Cerebellar cortex (tissue), 1 donor: Measurements from ENCODE around the gene CCDC78.

Experiments
- DNase-seq: peaks from one replicate; pipeline ENCODE4 v3.0.0-alpha.2; 2015; ENCODE audit warnings: low spot score

The CCDC78 gene

DNA sequence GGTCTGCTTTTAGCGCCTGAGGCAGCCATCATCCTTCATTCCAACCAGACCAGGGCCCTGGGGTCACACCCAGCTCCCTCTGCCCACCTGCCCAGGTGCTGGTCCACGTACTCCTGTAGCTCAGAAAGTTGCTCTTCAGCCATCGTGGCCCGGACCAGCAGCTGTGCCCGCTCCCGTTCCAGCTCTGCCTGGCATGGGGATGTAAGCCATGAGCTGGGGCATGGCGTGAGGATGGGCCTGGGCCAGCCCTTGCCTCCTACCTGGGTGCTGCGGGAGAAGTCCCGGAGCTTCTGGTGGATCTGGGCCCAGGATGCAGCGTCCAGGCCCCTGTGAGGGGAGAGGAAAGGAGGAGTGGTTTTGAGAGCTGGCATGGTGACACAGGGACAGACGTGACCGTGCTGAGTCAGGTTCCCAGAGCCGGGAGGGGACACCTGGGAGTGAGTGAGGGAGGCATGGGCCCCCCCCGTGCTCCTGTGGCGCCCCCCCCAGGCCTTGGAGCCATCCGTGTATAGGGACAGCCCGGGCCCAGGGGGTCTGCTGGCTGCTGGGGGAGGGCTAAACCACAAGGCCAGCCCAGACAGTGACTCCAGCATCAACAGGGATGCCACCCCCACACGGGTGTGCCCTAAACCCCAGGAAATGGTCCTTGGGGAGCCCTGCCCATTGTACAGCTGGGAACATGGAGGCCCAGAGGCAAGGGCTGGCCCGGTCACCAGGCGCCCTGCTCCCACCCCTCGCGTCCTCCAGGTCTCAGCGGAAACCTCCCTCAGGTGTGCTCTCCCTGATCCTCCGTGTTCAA, 3.2 kb downstream of the CCDC78 start:
- no peak for DNase-seq

DNA sequence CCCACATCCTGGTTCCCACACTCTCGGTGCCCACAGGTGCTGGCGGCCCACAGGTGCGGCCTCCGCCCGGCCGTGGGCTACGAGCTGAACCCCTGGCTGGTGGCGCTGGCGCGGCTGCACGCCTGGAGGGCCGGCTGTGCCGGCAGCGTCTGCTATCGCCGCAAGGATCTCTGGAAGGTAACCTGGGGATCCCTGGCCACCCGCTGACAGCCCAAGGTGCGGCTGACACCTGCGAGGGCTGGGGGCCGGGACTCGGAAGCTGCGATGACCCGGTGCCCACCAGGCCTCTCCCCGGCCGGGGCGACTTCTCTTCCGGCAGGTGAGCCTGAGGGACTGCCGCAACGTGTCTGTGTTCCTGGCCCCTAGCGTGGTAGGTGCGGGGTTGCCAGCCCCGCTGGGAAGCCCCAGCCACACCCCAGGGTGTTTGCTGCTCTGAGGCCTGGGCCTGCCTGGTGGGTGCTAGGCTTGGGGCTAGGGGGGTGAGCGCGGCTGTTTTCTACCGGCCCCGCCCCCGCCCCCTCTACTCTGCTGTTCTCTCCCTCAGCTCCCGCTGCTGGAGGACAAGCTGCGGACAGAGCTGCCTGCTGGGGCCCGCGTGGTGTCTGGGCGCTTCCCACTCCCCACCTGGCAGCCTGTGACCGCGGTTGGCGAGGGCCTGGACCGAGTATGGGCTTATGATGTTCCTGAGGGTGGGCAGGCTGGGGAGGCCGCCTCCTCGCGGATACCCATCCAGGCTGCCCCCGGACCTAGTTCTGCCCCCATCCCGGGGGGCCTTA, 4.3 kb downstream of the CCDC78 start:
- no peak for DNase-seq

DNA sequence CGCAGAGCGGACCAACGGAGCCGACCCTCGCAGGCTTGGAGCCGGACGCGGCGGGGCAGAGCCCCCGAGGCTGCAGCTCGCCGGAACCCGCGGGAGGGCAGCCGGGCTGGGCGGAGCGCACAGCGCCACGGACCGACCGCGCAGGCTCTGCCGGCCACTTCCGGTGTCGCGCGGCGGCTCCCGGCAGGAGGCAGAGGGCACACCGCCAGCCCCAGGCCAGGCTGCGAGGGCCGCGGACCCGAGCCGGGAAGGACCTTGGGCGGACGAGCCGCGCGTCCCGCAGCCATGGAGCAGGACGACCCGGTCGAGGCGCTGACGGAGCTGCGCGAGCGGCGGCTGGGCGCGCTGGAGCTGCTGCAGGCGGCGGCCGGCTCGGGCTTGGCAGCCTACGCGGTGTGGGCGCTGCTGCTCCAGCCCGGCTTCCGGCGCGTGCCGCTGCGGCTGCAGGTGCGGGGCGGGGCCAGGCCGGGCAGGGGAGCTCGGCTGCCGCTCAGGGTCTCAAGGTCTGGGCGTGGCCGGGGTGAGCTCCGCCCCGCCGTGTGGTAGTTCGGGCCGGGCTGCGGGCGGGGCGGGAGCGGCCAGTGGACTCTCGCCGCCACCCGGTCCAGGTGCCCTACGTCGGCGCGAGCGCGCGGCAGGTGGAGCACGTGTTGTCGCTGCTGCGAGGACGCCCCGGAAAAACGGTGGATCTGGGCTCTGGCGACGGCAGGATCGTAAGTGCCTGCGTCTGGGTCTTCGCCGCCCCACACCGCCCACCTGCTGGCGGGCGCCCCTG, 5.1 kb downstream of the CCDC78 start, which contains the start of gene ANTKMT:
TSS of gene ANTKMT (plus strand) at position 157 of the 775 bp plus-strand sequence. CDS start at position 286, 129 bp downstream.
- peak; percentile 82 for DNase-seq

DNA sequence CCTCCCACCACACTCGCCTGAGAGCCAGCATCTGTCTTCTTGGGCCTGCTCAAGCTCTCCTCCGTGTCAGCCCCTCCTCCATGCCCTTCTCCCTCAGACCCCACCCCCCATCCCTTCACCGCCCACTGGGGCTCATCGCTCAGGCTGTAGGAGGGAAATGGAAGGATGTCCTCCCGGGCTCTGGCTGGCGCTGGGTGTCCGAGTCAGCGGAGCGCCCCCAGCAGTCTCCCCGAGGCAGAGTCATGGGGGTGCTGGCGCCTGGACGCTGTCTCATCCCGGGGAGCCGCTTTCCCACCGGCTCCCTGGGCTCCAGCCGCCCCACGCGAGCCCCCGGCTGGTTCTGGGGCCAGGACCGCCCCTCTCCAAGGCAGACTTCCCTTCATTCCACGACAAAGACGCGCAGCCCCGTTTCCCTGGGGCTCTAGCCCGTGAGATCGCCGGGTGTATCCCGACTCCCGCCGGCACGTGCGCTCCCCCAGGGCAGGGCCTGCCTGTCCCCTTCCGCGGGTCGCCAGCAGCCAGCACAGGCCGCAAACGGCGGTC, 5.7 kb downstream of the CCDC78 start:
- DNase-seq, result peak; percentile 86

DNA sequence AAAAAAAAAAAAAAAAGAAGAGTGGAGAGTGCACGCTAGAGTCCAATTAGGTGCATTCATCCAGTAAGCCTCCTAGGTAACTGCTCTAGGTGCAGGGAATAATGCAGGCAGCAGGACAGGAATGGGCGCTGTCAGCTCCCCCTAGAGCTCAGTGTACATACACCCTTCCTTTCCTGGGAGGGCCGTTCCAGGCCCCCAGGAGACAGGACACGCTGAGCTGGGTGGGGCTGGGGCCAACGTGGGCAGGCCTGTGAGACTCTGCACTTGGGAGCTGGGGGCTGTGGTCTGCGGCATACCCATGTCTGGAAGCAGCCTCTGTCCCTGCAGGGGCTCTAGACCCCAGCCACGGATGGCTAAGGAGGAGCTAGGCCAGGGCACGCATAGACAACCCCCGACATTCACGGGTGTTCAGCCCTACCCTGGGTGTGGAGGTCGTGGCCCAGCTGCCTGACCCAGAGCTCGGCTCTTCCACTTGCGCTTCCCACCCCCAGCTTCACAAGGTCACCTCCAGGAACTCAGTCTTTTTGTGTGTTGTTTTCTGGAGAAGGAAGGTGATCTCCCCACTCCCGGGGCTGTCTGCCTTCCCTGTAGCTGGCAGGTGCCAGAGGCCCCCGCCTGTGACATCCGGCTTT, 6.3 kb downstream of the CCDC78 start:
- DNase-seq, result peak; percentile 69

DNA sequence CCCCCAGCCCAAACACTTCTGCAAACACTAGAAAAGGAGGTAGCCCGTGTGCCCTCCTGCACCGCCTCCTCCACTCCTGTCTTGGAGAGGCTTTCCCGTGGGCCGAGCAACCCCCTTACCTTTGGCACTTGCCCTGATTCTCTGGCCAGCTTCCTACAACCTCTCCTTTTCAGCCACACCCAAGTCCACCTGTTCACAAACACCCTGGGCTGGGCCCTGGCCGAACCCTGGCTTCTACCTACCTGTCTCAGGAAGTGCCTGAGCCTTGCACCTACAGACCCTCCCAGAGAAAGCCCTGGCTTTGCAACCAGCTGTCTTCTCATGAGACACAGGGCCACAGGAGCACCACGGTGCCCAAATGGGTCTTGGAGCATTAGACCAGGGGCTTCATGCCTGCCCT, 7.3 kb downstream of the CCDC78 start:
- DNase-seq, result no peak

DNA sequence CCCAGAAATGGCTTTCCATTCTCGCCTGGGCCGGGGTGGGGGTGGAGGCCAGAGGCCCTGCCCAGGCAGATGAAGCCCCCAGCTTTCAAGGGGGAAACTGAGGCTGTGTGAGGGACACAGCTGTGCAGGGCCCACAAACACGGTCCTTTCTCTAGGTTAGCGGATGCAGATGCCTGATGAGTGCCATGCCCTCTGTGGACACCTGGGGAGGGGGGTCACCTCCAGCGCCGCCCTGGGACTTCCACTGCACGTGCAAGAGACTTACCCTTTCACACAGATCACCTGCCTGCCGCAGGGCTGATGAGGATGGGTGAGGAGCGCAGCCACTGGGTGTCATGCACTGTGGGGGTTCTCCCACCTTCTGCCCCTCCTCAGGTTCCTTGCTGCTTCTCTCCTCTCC, 7.9 kb downstream of the CCDC78 start:
- DNase-seq, result no peak

DNA sequence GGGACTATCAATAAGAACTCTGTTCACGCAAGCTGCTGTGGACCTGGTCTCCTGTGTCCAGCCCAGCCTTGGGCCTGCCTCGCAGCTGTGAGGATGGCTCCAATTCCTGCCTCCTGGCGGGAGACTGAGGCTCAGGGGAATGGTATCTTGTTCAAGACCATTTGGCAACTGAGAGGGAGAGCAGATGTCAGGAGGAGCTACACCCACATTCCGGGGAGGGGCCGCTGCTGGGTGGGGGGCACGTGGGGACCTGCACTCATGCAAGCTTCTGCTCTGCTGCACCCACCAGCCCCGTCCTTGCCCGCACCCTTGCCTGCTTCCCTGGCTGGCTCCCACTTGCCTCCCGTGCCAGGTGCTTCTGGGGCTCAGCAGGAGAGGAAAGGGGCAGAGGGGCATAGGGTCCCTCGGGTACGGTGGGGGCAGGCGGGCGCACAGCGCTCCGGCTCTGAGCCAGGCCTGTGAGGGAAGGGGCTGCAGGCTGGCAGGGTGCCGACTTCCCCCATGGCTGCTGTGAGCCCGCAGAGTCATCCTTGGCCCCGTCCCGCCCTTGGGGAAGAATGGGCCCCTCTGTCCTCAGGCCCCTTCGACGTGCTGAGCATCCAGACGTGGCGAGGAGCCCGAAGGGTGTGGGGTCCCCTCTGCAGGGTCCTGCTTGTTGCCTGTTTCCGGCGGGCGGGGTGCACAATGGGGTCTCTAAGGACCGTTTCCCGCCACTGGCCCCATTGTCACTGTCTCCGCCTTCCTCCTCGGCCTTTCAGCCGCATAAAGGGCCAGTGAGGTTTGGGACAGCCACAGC, 8.6 kb downstream of the CCDC78 start:
- DNase-seq, result no peak

DNA sequence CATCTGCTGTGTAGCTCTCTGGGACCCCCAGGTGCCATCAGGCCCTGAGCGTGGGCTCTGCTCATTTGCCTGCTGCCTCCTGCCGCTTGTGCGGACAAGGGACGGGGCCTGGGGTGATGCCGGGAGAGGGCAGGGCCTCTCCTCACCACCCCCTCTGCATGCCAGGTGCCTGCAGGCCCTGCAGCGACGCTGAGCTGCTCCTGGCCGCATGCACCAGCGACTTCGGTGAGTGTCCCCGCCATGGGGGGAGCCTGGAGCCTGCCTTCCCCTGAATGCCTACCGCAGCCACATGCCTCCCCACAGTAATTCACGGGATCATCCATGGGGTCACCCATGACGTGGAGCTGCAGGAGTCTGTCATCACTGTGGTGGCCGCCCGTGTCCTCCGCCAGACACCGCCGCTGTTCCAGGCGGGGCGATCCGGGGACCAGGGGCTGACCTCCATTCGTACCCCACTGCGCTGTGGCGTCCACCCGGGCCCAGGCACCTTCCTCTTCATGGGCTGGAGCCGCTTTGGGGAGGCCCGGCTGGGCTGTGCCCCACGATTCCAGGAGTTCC, 9.4 kb downstream of the CCDC78 start:
- DNase-seq, result no peak

DNA sequence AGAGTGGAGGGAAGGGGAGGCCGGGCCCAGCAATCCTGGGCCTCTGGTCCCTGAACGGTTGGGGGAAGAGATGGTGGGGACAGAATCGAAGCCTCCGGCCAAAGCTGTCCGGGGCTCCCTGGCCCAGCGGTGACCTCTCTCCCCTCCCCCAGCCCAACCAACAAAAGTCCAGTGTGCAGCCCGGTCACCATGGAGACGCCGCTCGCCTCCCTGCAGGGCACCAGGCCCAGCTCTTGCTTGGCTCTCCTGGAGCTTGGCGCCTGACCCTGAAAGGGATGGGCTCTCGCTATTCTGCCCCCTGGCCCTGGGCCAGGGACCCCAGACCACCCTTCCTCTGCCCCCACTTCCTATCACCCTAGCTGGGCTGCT, 10.1 kb downstream of the CCDC78 start:
- peak; percentile 81 for DNase-seq

DNA sequence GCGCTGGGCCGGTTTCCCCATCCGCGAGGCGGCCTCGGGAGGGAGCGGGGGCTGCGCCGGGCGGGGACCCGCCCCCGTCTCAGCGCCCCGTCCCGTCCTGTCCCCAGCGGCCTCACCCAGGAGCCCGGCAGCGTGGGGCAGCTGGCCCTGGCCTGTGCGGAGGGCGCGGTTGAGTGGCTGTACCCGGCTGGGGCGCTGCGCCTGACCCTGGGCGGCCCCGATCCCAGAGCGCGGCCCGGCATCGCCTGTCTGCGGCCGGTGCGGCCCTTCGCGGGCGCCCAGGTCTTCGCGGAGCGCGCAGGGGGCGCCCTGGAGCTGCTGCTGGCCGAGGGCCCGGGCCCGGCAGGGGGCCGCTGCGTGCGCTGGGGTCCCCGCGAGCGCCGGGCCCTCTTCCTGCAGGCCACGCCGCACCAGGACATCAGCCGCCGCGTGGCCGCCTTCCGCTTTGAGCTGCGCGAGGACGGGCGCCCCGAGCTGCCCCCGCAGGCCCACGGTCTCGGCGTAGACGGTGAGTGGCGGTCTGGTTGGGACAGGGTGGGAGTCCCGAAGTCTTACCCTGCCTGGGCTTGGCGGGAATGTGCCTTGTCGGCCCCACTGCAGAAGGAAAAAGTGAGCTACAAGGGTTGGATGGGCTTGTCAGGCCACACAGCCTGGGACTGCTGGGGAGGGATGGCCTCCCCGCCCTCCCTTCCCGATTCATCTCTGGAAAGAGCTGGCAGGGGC, 10.6 kb downstream of the CCDC78 start:
- no peak for DNase-seq

DNA sequence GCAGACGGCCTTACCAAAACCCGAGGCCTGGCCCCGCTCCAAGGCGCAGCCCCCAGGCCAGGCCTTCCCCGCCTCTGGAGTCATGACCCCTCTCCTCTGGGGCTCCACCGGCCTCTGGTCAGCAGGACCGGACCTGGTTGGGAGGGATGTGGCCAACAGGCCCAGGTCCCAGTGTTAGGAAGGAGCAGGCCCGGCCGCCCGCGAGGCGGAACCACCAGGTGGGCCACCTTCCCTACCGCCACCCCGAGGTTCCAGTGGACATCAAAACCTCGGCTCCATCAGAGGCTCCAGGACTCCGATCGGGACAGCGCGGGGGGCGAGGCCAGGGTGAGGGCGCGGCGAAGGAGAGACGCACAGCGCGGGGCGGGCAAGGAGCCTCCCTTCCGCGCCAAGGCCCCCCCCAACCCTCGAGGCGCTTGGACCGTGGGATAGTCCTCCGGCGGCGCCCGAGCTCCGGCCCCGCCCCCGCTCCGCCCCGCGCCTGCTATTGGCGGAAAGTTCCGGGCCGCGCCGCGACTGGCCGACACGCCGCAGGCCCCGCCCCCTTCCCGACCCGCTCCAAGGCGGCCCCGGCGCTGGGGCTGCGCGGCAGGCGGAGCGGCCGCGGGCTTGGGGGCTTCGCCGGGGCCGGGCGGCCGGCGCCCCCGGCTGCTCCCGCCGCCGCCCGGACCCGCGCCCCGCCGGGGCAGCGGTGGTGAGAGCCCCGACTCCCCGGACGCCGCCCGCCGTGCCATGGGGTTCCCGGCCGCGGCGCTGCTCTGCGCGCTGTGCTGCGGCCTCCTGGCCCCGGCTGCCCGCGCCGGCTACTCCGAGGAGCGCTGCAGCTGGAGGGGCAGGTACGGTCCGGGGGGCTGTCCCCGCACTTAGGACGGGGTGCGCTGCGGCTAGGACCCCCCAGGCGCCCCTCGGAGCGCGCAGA, 11.4 kb downstream of the CCDC78 start, which contains the start of gene METRN:
TSS of gene METRN (plus strand) at position 561 of the 919 bp plus-strand sequence. CDS start at position 733, 172 bp downstream.
- DNase-seq, result peak; percentile 82

DNA sequence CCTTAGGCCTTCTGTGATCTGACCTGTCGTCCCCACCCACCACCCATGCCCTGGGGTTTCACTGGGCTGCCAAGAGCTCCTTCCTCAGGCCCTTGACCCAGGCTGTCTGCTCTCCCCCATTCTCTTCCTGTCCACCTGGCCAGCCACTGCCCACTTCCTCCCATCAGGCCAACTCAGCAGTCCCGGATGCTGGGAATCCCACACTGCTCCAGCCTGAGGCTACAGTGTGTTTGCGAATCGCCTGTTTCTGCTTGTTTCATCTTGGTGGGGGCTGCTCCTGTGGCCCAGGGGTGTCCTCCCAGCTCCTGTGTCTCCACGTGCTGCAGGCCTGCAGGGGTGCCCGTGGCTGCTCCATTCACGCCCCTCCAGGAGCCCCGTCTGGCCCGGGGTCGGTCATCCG, 12.2 kb downstream of the CCDC78 start:
- DNase-seq, result no peak

DNA sequence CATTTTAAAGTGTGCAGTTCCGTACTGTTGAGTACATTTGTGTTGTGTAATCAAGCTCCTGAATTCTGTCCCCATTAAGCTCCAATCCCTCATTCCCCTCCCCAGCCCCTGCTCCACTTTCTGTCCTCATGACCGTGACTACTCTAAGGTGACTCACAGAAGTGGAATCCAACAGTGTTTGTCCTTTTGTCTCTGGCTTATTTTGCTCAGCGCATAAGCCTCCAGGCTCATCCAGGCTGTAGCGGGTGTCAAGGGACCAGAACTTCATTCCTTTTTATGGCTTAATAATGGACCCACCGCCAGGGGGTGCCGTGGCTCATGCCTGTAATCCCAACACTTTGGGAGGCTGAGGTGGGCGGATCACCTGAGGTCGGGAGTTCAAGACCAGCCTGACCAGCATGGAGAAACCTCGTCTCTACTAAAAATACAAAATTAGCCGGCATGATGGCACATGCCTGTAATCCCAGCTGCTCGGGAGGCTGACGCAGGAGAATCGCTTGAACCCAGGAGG, 13.4 kb downstream of the CCDC78 start:
- peak; percentile 84 for DNase-seq

DNA sequence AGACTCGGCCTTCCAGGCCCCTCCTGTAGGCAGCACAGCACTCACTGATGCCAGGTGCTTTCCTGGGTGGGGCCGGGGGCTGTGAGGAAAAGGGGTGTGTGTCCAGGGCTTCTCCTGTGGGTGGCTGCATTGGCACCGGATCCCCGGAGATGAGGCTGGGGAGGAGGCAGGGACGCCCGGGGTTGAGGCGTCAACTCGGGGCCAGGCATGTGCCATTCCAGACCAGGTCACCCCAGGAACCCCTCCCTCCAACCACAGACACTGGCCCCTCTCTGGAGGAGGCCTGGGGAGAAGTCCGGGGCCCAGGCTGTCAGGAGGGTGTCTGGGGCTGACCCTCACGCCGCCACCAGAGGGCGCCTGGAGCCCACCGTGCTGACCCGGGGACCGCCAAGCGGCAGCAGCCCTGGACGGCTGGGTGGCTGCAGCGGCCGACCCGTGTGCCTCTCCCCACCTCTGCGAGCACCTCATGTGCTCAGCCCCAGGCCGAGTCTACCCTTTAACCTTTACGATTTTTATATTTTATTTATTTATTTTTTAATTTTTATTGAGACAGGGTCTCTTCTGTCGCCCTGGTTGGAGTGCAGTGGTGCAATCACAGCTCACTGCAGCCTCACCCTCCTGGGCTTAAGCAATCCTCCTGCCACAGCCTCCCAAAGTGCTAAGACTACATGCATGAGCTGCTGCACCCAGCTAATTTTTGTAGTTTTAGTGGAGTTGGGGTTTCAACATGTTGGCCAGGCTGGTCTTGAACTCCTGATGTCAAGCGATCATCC, 14.5 kb downstream of the CCDC78 start:
- peak; percentile 78 for DNase-seq

DNA sequence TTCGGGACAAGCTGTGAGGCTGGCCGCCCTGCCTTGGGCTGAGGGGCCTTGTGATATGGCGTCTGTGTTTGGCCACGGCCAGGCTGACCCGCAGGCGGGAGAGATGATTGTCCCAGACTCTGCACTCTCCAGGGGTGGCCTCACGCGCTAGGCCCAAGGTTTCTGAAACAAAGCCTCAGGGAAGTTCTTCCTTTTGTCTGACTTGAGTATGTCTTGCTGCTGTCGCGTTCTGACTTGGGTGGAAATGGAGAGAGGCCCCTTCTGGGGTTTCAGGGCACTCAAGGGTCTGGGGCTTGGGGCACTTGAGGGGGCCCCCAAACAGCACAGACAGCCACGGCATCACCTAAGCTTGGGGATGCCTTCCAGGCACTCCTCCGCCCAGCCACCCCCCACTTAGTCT, 15.2 kb downstream of the CCDC78 start:
- no peak for DNase-seq

DNA sequence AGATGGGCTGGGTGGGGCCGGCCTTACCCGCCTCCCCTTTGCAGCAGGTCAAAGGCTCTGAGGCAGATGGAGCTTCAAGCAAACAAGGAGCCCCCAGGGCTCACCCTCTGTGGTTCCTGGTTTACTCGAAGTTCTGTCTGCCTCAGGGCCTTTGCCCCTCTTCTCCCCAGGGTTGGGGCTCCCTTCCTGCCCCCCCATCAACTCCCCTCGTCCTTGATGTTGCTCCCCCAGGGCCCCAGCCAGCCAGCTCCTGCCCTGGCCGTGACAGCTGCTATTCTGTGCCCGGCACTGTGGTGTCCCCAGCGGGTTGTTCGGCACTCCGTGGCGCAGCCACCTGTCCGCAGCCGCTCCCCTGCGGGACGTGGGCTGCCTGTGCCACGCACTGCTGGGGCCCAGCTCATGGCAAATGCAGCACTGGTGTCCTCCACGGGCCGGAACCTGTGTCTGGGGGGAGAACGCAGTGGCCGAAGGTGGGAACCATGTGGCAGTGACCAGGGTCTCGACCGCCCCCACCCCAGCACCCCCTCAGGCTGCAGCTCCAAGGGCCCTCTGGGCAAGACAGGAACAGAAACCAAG, 15.7 kb downstream of the CCDC78 start:
- DNase-seq, result no peak
